GM21619 (cell line): ENCODE results near the gene IGSF8.
A peak's percentile ranks its signal among the peaks of the same experiment; 100 is the strongest.

Source experiments
- ATAC-seq: cut with Tn5 transposase; IDR thresholded peaks from one replicate; pipeline ENCODE4 v1.9.1; 2021; ENCODE audit not compliant: unreplicated experiment

IGSF8 gene

GRCh38 chr1:160090760-160091159, 7.7 kb downstream of the IGSF8 start:
- no peak for ATAC-seq

- ATAC-seq, result no peak
Observed at GRCh38 chr1:160089883-160090282, 8.5 kb downstream of the IGSF8 start.

- no peak for ATAC-seq
Observed at GRCh38 chr1:160087118-160087662, 11.2 kb downstream of the IGSF8 start.

GRCh38 chr1:160086456-160086892, 11.9 kb downstream of the IGSF8 start:
- ATAC-seq, result no peak

- ATAC-seq, result no peak
Observed at GRCh38 chr1:160085686-160086455, 12.5 kb downstream of the IGSF8 start.

GRCh38 chr1:160084771-160085321, 13.6 kb downstream of the IGSF8 start:
- no peak for ATAC-seq

GRCh38 chr1:160083968-160084770, 14.2 kb downstream of the IGSF8 start:
- ATAC-seq, result peak; percentile 73

GRCh38 chr1:160082926-160083325, 15.5 kb downstream of the IGSF8 start:
- no peak for ATAC-seq

- no peak for ATAC-seq
Observed at GRCh38 chr1:160082487-160082886, 15.9 kb downstream of the IGSF8 start.

GRCh38 chr1:160081261-160081936, 17.0 kb downstream of the IGSF8 start, which contains the start of gene KCNJ9:
KCNJ9 (plus strand) TSS chr1:160081538; CDS start chr1:160084031, 2,493 bp downstream.
- no peak for ATAC-seq

GRCh38 chr1:160080381-160081100, 17.9 kb downstream of the IGSF8 start:
- ATAC-seq, result no peak

GRCh38 chr1:160079448-160079847, 19.0 kb downstream of the IGSF8 start:
- ATAC-seq, result no peak

- no peak for ATAC-seq
Observed at GRCh38 chr1:160078512-160079195, 19.8 kb downstream of the IGSF8 start.

GRCh38 chr1:160077486-160077885, 20.9 kb downstream of the IGSF8 start:
- ATAC-seq, result no peak

GRCh38 chr1:160076295-160076694, 22.1 kb downstream of the IGSF8 start:
- no peak for ATAC-seq

- no peak for ATAC-seq
Observed at GRCh38 chr1:160075836-160076235, 22.6 kb downstream of the IGSF8 start.

GRCh38 chr1:160074865-160075264, 23.6 kb downstream of the IGSF8 start:
- ATAC-seq, result no peak

- no peak for ATAC-seq
Observed at GRCh38 chr1:160071289-160071688, 27.1 kb downstream of the IGSF8 start.

GRCh38 chr1:160070243-160071163, 27.9 kb downstream of the IGSF8 start:
- ATAC-seq, result no peak
